Stomach (tissue), 19 donors: ENCODE data around the gene IGLL1. TPM values are rescaled to one million over a fixed set of nuclear protein-coding genes. Genes with fewer than 3 reads are reported as not detected.
"Not testable (repeated sequence)": the region's sequence is repeated elsewhere in the genome, so short reads cannot be mapped to it uniquely, and the experiment has no call there.

Experiments used
- DNase-seq, 2 donors: peaks; one replicate each; pipeline versions ENCODE4 v3.0.0 to v3.0.0-alpha.2; 2013 to 2019
- H3K27ac ChIP-seq, 5 donors: fragments of 200-600 bp in 4 of 5; sonication (generic) in 4 of 5; one replicate each; pipeline ENCODE4 v1.5.1; 2013 to 2019; ENCODE audit warnings: mild to moderate bottlenecking in 1 of 5, moderate library complexity in 1 of 5
- H3K27me3 ChIP-seq, 3 donors: fragments of 200-600 bp; sonication (generic); one replicate each; pipeline ENCODE4 v1.5.1; 2017 to 2019; ENCODE audit warnings: mixed run types in 1 of 3
- H3K36me3 ChIP-seq, 4 donors: fragments of 200-600 bp; sonication (generic); 1 replicate in 3 of 4; 2 replicates in 1 of 4; pipeline ENCODE4 v1.5.1; 2016 to 2019
- H3K4me1 ChIP-seq, 4 donors: fragments of 200-600 bp; sonication (generic); one replicate each; pipeline ENCODE4 v1.5.1; 2016 to 2019
- H3K4me3 ChIP-seq, 4 donors: fragments of 200-600 bp; sonication (generic) in 3 of 4; one replicate each; pipeline ENCODE4 v1.5.1; 2016 to 2019; ENCODE audit warnings: mild to moderate bottlenecking in 1 of 4
- H3K9me3 ChIP-seq, 4 donors: fragments of 200-600 bp; sonication (generic); one replicate each; pipeline ENCODE4 v1.5.1; 2016 to 2019
- EP300 ChIP-seq: sonication (generic); formaldehyde crosslinking; IDR thresholded peaks from one replicate; pipeline ENCODE4 v1.6.1; 2017; ENCODE audit warnings: antibody characterized with exemption
- POLR2A ChIP-seq, 4 donors: fragments of 450-650 bp; IDR thresholded peaks; one replicate each; pipeline ENCODE4 v1.6.1; 2016; ENCODE audit warnings: antibody characterized with exemption in 4 of 4, control low read depth in 2 of 4, mild to moderate bottlenecking in 1 of 4, moderate library complexity in 1 of 4
- POLR2AphosphoS5 ChIP-seq, 3 donors: sonication (generic); formaldehyde crosslinking; IDR thresholded peaks; one replicate each; pipeline ENCODE4 v1.6.1; 2016; ENCODE audit warnings: antibody characterized with exemption in 3 of 3
- WGBS, 5 donors: extraction: QIAGEN DNeasy Blood & Tissue Kit in 3 of 5; methylation state at CpG; one replicate each; pipeline versions ENCODE4 v1.1.5 to v1.1.7; 2013 to 2018; 5-methylcytosine and 5-hydroxymethylcytosine counted together
- intact Hi-C: fragments of 100-400 bp; cut with DNase I; formaldehyde crosslinking; loops from one replicate; pipeline ENCODE4 v1.15.1; 2023; ENCODE audit warnings: low total_unique reads
- long read RNA-seq, 10 donors: transcript quantifications; one replicate each; lab custom pipeline, GENCODE V29; 2026
- polyA plus RNA-seq, 3 donors: library from polyadenylated mRNA; stranded (reverse); fragments of 200-250 nt; gene quantifications; one replicate each; pipeline ENCODE4 v1.2.3, GENCODE V29; 2013
- total RNA-seq, 5 donors: library from RNA; depleted of rRNA; stranded (reverse); fragments of >200 nt; gene quantifications; one replicate each; pipeline versions ENCODE4 v1.1.0 to v1.2.3, GENCODE V29; 2014 to 2016
- TF ChIP-seq, protein P1 (sequence below), 7 experiments: fragments of 450-650 bp in 4 of 7; fragments of 200-600 bp in 3 of 7; sonication (generic) in 3 of 7; IDR thresholded peaks; one replicate each; pipeline ENCODE4 v1.5.1; 2016 to 2019; ENCODE audit warnings: antibody characterized with exemption in 7 of 7, control low read depth in 2 of 7, mild to moderate bottlenecking in 1 of 7
- donor health status: healthy with polysubstance abuse.
- donor health status: Bipolar disorder and iron deficiency.
- donor health status: healthy.

The IGLL1 gene
- total RNA-seq: under 1 TPM in 1 of 5 donors, not detected in 4; 0.55 TPM
- polyA plus RNA-seq: not detected
- long read RNA-seq, donor 1, partial matches to known transcripts: 0 of 2 reads
- long read RNA-seq, donor 1, other reads (novel, unspliced or antisense): 0 of 2 reads
- long read RNA-seq, donor 2, partial matches to known transcripts: 0 of 2 reads
- long read RNA-seq, donor 2, other reads (novel, unspliced or antisense): 0 of 2 reads
- long read RNA-seq, donor 3, partial matches to known transcripts: 0 of 1 reads
- long read RNA-seq, donor 3, other reads (novel, unspliced or antisense): 0 of 1 reads
- long read RNA-seq, donor 4, partial matches to known transcripts: 0 of 1 reads
- long read RNA-seq, donor 4, other reads (novel, unspliced or antisense): 0 of 1 reads
- long read RNA-seq, donor 5: 0 reads
- long read RNA-seq, donor 6, partial matches to known transcripts: 0 of 2 reads
- long read RNA-seq, donor 6, other reads (novel, unspliced or antisense): 0 of 2 reads
- long read RNA-seq, donor 7, partial matches to known transcripts: 0 of 3 reads
- long read RNA-seq, donor 7, other reads (novel, unspliced or antisense): 0 of 3 reads
- long read RNA-seq, donor 8, partial matches to known transcripts: 0 of 1 reads
- long read RNA-seq, donor 8, other reads (novel, unspliced or antisense): 0 of 1 reads
- long read RNA-seq, donor 9, partial matches to known transcripts: 0 of 1 reads
- long read RNA-seq, donor 9, other reads (novel, unspliced or antisense): 0 of 1 reads
- long read RNA-seq, donor 10: 0 reads

DNA sequence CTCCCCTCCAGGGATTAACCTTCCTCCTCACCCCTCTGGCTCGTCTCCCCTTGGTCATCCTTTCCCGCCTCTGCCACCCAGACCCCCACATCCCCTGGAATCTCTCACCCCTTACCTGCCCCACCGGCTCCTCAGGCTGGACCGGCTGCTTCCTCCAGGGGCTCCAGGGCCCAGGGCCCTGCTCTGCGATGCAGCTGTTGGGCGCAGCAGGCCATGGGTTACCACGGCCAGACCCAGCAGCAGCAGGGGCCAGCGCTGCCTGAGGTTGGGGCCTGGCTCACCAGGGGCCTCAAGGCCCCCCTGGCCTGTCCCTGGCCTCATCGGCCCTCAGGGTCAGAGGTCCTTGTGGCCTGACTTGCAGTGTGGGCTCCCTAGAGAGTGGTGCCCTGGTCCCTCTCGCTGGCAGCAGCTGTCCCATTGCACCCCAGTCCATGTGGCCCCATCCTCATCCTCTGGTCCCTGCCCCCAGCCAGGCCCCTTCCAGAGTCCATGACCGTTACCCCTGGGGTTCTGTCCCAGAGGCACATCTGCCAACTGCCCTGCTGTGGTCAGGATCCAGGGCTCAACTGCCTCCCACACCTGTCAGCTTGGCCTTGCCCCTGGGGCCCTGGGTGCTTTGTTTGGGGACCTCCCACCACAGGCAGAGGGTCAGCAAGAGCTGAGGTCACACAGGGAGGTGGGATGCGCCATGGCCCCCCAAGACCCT, at the start of gene IGLL1:
Gene IGLL1 (minus strand): TSS at position 421 of the 706 bp plus-strand sequence. CDS start 100 bp downstream, at position 321.
- peaks cover 0 to 25% (median 0%) of the 10 kb centered on the region in 3 donors for H3K27me3 ChIP-seq
- TF ChIP-seq, protein P1, sequence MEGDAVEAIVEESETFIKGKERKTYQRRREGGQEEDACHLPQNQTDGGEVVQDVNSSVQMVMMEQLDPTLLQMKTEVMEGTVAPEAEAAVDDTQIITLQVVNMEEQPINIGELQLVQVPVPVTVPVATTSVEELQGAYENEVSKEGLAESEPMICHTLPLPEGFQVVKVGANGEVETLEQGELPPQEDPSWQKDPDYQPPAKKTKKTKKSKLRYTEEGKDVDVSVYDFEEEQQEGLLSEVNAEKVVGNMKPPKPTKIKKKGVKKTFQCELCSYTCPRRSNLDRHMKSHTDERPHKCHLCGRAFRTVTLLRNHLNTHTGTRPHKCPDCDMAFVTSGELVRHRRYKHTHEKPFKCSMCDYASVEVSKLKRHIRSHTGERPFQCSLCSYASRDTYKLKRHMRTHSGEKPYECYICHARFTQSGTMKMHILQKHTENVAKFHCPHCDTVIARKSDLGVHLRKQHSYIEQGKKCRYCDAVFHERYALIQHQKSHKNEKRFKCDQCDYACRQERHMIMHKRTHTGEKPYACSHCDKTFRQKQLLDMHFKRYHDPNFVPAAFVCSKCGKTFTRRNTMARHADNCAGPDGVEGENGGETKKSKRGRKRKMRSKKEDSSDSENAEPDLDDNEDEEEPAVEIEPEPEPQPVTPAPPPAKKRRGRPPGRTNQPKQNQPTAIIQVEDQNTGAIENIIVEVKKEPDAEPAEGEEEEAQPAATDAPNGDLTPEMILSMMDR (IDR thresholded peaks at IDR 0.05): no peak
- TF ChIP-seq POLR2AphosphoS5 (IDR thresholded peaks at IDR 0.05): no peak
- TF ChIP-seq POLR2A (IDR thresholded peaks at IDR 0.05): no peak
- no peak for TF ChIP-seq EP300
- no peak for DNase-seq
- H3K4me1 ChIP-seq: no peaks in the 10 kb centered on the region
- WGBS, 5 donors: 58 to 71% (median 70%) methylated on average over 6 to 12 of the region's 12 CpGs
- H3K9me3 ChIP-seq: no peaks in the 10 kb centered on the region
- intact Hi-C loops: no loop called here
- no peaks in the 10 kb centered on the region for H3K36me3 ChIP-seq
- no peak within 1 kb of the TSS for H3K27ac ChIP-seq
- no peak within 1 kb of the TSS for H3K4me3 ChIP-seq

DNA sequence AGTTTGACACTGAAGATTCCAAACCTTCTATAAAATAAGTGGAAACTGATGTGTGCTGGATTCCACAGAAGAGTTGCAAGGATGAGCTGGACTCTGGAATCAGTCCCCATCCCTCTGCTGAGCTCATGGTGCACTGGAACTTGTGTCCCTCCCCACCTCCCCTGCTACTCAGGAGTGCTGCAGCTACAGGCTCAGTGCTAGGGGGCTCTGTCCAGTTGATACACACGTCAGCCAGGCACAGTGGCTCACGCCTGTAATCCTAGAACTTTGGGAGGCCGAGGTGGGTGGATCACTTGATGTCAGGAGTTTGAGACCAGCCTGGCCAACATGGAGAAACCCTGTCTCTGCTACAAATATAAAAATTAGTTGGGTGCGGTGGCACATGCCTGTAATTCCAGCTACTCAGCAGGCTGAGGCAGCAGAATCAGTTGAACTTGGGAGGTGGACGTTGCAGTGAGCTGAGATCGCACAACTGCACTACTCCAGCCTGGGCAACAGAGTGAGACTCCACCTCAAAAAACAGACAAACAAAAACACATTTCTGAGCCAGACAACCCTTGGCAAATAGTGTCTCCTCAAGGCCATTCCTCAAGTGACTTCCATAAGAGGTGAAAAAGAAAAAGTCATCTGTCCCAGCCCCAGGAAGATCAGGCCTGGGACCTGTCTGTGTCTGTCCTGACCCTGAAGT, 48.1 kb upstream of the IGLL1 start:
- H3K27ac ChIP-seq, H3K4me3 ChIP-seq, H3K9me3 ChIP-seq, intact Hi-C loops, H3K4me1 ChIP-seq, H3K27me3 ChIP-seq: not testable (repeated sequence)
- DNase-seq: peak in 1 of 2 donors; percentile 3
- peaks cover 0 to 23% (median 0%) of the 10 kb centered on the region in 4 donors for H3K36me3 ChIP-seq
- WGBS, 5 donors: 70 to 86% (median 83%) methylated on average over 5 to 6 of the region's 6 CpGs

GRCh38 chr22:23627401-23628055, 47.4 kb upstream of the IGLL1 start:
- H3K4me1 ChIP-seq, H3K4me3 ChIP-seq, H3K27ac ChIP-seq, H3K9me3 ChIP-seq, H3K27me3 ChIP-seq, intact Hi-C loops: not testable (repeated sequence)
- TF ChIP-seq, protein P1 (IDR thresholded peaks at IDR 0.05): peak in 2 of 7 experiments; percentile 11 to 15
- 50 to 62% (median 52%) methylated on average over 3 of the region's 3 CpGs for WGBS, 5 donors
- DNase-seq: peak; percentile 45 to 52
- peaks cover 0 to 27% (median 0%) of the 10 kb centered on the region in 4 donors for H3K36me3 ChIP-seq

DNA sequence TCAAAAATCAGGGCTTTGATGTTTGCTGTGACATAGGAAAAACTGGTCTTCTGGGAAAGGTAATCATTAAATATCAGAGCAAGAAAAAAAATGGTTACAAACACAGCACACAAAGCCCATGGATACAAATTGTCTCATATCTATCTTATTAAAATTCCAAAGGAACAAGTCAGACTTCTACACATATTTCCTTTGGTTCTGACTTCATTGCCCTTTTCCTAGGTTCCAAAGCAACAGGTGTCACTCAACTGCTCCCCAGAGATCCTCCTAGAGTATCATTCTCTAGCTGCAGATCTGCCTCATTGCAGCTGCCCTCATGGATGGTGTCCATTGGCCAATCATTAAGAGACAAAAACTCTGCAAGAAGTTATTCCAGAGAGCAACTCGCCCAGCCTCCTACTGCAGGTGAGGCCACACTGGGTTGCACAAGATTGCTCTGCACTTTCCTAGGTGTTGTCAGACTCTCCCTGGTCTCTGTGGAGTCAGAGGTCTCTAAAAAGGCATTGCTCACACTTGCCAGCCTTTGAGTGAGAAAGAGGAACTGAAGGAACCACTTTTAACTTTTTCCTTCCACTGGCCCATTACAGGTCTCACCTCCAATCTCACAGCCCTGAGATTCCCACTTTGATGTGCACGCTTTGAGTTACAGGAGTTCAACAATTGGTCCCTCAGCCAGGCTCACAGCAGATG, 46.3 kb upstream of the IGLL1 start:
- H3K9me3 ChIP-seq: peaks cover 0 to 5% (median 0%) of the 10 kb centered on the region in 4 donors
- H3K36me3 ChIP-seq: peaks cover 0 to 37% (median 0%) of the 10 kb centered on the region in 4 donors
- no peaks in the 10 kb centered on the region for H3K27me3 ChIP-seq
- intact Hi-C loops: no loop called here
- no peaks in the 10 kb centered on the region for H3K4me1 ChIP-seq
- no peak overlapping the region for H3K27ac ChIP-seq
- DNase-seq: no peak
- TF ChIP-seq EP300 (no peak), POLR2AphosphoS5 (IDR thresholded peaks at IDR 0.05) (no peak), POLR2A (IDR thresholded peaks at IDR 0.05) (no peak)
- TF ChIP-seq, protein P1 (IDR thresholded peaks at IDR 0.05): no peak
- WGBS, 5 donors: 77 to 94% (median 92%) methylated on average over 2 of the region's 2 CpGs
- no peak overlapping the region for H3K4me3 ChIP-seq
